NCI-H146 (cell line): Measurements from ENCODE around the gene SEMA5A.

ENCODE experiments used
- DNase-seq: peaks from one replicate; lab custom pipeline; 2025; lab: John Stamatoyannopoulos, UW

SEMA5A gene

GRCh38 chr5:9515436-9515835 is 30.4 kb downstream of the SEMA5A start:
- DNase-seq = no peak

- no peak for DNase-seq
Observed at GRCh38 chr5:9514968-9515367, 30.9 kb downstream of the SEMA5A start.

GRCh38 chr5:9513827-9514226 is 32.0 kb downstream of the SEMA5A start:
- DNase-seq = no peak

- no peak for DNase-seq
Observed at GRCh38 chr5:9512457-9512856, 33.4 kb downstream of the SEMA5A start.

- DNase-seq = no peak
Observed at GRCh38 chr5:9507974-9508373, 37.9 kb downstream of the SEMA5A start.

GRCh38 chr5:9505225-9505624 is 40.6 kb downstream of the SEMA5A start:
- no peak for DNase-seq

- DNase-seq = no peak
Observed at GRCh38 chr5:9502864-9503263, 43.0 kb downstream of the SEMA5A start.

- no peak for DNase-seq
Observed at GRCh38 chr5:9502050-9502834, 43.6 kb downstream of the SEMA5A start.

- no peak for DNase-seq
Observed at GRCh38 chr5:9500625-9501024, 45.2 kb downstream of the SEMA5A start.

GRCh38 chr5:9500193-9500592 is 45.7 kb downstream of the SEMA5A start:
- no peak for DNase-seq

GRCh38 chr5:9499498-9499876 is 46.4 kb downstream of the SEMA5A start:
- DNase-seq = no peak

- no peak for DNase-seq
Observed at GRCh38 chr5:9498541-9499497, 47.1 kb downstream of the SEMA5A start.

GRCh38 chr5:9497347-9497746 is 48.5 kb downstream of the SEMA5A start:
- no peak for DNase-seq

GRCh38 chr5:9496801-9497200 is 49.1 kb downstream of the SEMA5A start:
- no peak for DNase-seq

- DNase-seq = no peak
Observed at GRCh38 chr5:9495121-9495520, 50.8 kb downstream of the SEMA5A start.

GRCh38 chr5:9494301-9494700 is 51.6 kb downstream of the SEMA5A start:
- DNase-seq = no peak

GRCh38 chr5:9490494-9491097 is 55.3 kb downstream of the SEMA5A start:
- DNase-seq = no peak

GRCh38 chr5:9483779-9484178 is 62.1 kb downstream of the SEMA5A start:
- no peak for DNase-seq

GRCh38 chr5:9483243-9483642 is 62.6 kb downstream of the SEMA5A start:
- DNase-seq = no peak

GRCh38 chr5:9482381-9482780 is 63.5 kb downstream of the SEMA5A start:
- DNase-seq = no peak

- DNase-seq = no peak
Observed at GRCh38 chr5:9480499-9480898, 65.4 kb downstream of the SEMA5A start.

GRCh38 chr5:9479990-9480389 is 65.9 kb downstream of the SEMA5A start:
- DNase-seq = no peak

GRCh38 chr5:9479361-9479760 is 66.5 kb downstream of the SEMA5A start:
- no peak for DNase-seq
